ENCODE results near the gene MALAT1. TPM values are rescaled to one million over a fixed set of nuclear protein-coding genes. Genes with fewer than 3 reads are reported as not detected.

Gene MALAT1
- total RNA-seq, 4 donors from 2014 or later = 10,683 to 28,425 (median 19,356) TPM

DNA sequence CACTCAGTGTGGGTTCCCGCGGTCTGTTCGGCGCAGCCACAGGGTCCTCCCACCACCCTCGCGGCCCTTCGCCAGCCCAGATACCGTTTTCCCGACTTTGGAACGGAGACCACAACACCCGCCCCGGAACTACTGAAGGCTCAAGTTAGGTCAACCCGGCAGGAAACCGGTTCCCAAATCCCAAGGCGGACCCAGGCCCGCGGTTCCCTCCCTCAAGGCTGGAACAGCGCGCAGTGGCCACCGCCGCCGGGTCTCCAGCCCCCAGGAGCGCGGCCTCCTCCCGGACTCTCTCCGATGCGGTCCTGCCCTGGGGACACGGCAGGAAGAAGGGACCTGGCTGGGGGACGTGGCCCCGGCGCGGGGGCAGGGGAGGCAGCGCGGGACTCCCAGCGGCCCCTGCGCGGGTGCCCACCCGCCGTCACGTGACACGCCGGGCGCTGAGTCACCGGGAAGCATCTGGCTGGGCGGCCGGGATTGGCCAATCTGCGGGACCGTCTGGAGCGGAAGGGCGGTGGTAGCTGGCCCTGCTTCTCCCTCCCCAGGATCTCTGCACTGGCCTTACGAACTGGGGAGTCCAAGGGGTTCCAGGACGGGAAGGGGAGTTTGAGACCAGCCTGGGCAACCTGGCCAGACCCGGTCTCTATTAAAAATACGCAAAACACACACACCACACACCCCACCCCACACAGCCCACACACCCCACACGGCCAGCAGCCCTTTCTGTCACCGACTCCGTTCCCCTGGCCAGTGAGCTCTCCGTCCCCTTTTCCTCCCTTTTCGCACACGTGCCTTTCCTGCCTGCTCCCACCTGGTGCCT is 21.5 kb upstream of the MALAT1 start:
- Histone ChIP-seq H3K36me3 (no peaks in the 10 kb centered on the region), H3K27me3 (no peaks in the 10 kb centered on the region), H3K4me3 (peak overlapping the region; percentile 68 to 93 (median 82)), H3K9me3 (no peaks in the 10 kb centered on the region), H3K4me1 (peaks cover 0 to 52% (median 4%) of the 10 kb centered on the region in 4 donors), H3K27ac (peak overlapping the region; percentile 98 to 100 (median 99))
- peak; percentile 87 to 97 for TF ChIP-seq POLR2A (IDR thresholded peaks at IDR 0.05)
- TF ChIP-seq, protein P1, sequence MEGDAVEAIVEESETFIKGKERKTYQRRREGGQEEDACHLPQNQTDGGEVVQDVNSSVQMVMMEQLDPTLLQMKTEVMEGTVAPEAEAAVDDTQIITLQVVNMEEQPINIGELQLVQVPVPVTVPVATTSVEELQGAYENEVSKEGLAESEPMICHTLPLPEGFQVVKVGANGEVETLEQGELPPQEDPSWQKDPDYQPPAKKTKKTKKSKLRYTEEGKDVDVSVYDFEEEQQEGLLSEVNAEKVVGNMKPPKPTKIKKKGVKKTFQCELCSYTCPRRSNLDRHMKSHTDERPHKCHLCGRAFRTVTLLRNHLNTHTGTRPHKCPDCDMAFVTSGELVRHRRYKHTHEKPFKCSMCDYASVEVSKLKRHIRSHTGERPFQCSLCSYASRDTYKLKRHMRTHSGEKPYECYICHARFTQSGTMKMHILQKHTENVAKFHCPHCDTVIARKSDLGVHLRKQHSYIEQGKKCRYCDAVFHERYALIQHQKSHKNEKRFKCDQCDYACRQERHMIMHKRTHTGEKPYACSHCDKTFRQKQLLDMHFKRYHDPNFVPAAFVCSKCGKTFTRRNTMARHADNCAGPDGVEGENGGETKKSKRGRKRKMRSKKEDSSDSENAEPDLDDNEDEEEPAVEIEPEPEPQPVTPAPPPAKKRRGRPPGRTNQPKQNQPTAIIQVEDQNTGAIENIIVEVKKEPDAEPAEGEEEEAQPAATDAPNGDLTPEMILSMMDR (IDR thresholded peaks at IDR 0.05) = peak in 1 of 6 experiments; percentile 4
- DNase-seq = peak; percentile 95 to 99 (median 98)

DNA sequence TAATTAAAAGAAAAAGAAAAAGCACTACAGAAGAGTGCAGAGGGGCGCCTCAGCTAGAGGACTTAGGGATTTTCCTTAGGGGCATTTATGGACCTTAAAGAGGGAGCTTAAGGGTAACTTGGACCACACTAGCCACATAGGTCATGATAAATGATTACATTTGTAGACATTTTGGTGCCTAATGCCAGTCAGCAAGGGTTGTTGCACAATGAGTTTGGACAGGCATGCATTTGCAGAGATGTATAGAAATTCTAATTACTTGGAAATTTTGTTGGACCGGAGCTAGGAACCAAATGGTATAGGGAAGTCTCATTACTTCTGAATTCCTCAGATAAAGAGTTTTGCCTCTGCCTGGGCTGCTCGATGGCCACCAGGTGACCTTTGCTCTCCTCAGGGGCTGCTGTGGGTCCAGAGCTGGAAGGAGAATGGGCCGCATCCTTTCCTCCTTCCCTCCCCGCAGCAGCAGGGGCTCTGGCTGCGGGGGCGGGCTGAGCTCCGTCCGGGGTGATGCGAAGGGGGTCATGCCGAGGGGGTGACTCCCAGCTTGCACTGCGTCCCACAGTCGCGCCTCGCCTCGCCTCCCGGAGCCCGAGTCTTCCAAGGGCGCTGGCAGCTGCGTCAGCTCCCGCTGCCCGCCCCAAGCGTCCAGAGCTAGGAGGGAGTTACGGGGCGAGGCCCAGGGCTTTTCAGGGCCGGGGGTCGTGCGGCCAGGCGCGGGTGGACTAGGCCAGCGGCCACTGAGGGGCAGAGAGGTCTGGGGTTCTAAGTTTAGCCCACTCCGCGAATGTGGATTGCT is 20.3 kb upstream of the MALAT1 start:
- H3K36me3 ChIP-seq = no peaks in the 10 kb centered on the region
- peak in 2 of 3 donors; percentile 66 to 71 for DNase-seq
- H3K27ac ChIP-seq = peak overlapping the region; percentile 98 to 100 (median 99)
- peaks cover 0 to 44% (median 2%) of the 10 kb centered on the region in 4 donors for H3K4me1 ChIP-seq
- no peaks in the 10 kb centered on the region for H3K27me3 ChIP-seq
- peak overlapping the region in 2 of 4 donors; percentile 14 to 68 for H3K4me3 ChIP-seq
- no peaks in the 10 kb centered on the region for H3K9me3 ChIP-seq
- peak in 1 of 2 donors; percentile 11 for TF ChIP-seq POLR2A (IDR thresholded peaks at IDR 0.05)
- TF ChIP-seq, protein P1 (IDR thresholded peaks at IDR 0.05) = no peak

DNA sequence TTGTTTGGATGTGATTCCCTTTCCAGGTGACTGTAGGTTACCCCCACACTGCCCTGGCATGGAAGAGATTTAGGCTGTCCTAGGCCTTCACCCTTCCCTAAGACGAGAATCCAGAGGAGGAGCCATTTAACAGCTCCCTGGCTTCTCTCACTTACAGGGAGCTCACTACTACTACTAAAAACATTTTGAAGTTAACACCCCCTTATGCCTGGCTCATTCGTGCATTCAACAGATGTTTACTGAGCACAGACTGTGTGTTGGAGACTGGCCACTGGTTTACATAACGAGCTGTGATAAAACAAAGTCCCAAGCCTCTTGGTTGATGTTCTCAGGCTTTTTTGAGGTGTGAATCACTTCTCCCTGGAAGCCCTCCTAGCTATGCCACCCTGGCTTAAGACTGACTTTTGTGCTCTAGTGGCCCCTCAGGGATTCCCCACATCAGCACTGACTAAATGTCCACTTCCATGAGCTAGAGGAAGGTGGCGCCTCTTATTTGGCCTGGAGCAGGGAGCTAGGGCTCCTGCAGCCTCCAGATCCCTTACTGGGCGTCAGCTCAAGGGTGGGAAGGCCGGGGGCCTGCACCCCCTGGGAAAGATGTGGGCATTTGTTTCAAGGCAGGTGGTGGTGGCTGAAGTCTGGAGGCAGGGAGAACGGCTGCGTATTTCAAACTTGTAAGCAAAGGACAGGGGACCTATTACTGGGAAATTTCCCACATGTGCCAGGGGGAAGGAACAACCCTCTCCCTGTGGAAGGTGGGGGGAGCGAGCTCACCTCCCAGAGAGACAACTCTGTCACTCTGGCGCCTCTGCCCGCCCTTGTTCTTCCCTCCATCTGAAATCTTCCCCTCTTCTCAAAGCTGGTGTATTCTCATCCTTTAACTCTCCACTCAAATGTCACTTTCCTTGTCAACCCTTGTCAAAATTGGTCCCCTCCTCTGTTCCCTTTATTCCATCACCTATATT is 19.4 kb upstream of the MALAT1 start:
- Histone ChIP-seq H3K36me3 (no peaks in the 10 kb centered on the region), H3K27ac (peak overlapping the region; percentile 98 to 100 (median 99)), H3K4me3 (peak overlapping the region in 2 of 4 donors; percentile 14 to 68), H3K9me3 (no peaks in the 10 kb centered on the region), H3K27me3 (no peaks in the 10 kb centered on the region), H3K4me1 (peaks cover 0 to 44% (median 2%) of the 10 kb centered on the region in 4 donors)
- peak in 1 of 3 donors; percentile 68 for DNase-seq
- TF ChIP-seq POLR2A (IDR thresholded peaks at IDR 0.05) = peak in 1 of 2 donors; percentile 45
- TF ChIP-seq, protein P1 (IDR thresholded peaks at IDR 0.05) = peak in 4 of 6 experiments; percentile 7 to 23 (median 16)

DNA sequence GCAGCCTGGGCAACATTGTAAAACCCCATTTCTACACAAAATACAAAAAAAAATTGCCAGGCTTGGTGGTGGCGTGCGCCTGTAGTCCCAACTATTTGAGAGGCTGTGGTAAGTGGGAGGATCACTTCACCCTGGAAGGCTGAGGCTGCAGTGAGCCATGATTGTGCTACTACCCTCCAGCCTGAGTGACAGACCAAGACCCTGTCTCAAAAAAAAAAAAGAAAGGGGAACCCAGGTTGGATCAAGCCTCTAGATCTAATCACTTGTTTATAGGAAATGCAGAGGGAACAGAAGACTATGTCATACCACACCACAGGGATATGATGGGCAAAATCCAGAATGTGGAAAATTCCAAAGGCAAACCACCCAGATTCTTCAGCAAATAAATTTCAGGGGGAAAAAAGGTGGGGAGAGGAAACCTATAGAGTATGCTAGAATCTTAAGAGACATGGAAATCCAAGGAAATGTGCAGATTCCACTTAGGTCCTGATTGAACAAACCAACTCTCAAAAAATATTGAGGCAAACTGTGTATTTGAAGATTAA is 16.5 kb upstream of the MALAT1 start:
- TF ChIP-seq, protein P1 (IDR thresholded peaks at IDR 0.05) = no peak
- no peak for TF ChIP-seq POLR2A (IDR thresholded peaks at IDR 0.05)
- H3K4me1 ChIP-seq = peaks cover 0 to 43% (median 3%) of the 10 kb centered on the region in 4 donors

More for the DNA sequence above, 16.5 kb upstream of the MALAT1 start:
- DNase-seq = no peak
- peak overlapping the region in 1 of 4 donors; percentile 40 for H3K27ac ChIP-seq
- no peaks in the 10 kb centered on the region for H3K27me3 ChIP-seq
- no peaks in the 10 kb centered on the region for H3K36me3 ChIP-seq
- no peaks in the 10 kb centered on the region for H3K9me3 ChIP-seq
- no peak overlapping the region for H3K4me3 ChIP-seq
